A673 (cell line): ENCODE data around the gene GINS1.

Experiments
- CTCF ChIP-seq: fragments of 300-800, 200-600 bp; sonication (generic); conservative IDR thresholded peaks from 2 replicates; pipeline ENCODE4 v1.5.1; 2017; ENCODE audit warnings: low read depth, mild to moderate bottlenecking, antibody characterized with exemption, low read length, moderate library complexity, mixed read lengths
- EZH2 ChIP-seq: fragments of 200-600 bp; sonication (generic); IDR thresholded peaks from 2 replicates; pipeline ENCODE4 v1.6.1; 2017; ENCODE audit warnings: borderline replicate concordance, low read depth, mild to moderate bottlenecking, mixed read lengths, antibody characterized with exemption, low read length; ENCODE audit not compliant: poor library complexity, severe bottlenecking

GRCh38 chr20:25397096-25397495, 10.4 kb upstream of the GINS1 start:
- TF ChIP-seq CTCF (no peak), EZH2 (no peak)
